Measurements from ENCODE around the gene SYF2. TPM values are rescaled to one million over a fixed set of nuclear protein-coding genes. Genes with fewer than 3 reads are reported as not detected.

SYF2 gene
- total and polyA plus RNA-seq, 2 experiments from 2014 or later = 24.6 to 82.6 TPM

- peaks cover 13% of the 10 kb centered on the region for H3K4me1 Mint-ChIP-seq
- DNase-seq (ENCODE audit: low spot score) (peak; percentile 91), ATAC-seq (peak; percentile 96)
- H4K20me1 ChIP-seq (replicated peaks; ENCODE audit: insufficient read depth) = peaks cover 2% of the 10 kb centered on the region; the same call in 1 of the 2 replicates
- no peak overlapping the region for H3K4me3 Mint-ChIP-seq
- peaks cover 5% of the 10 kb centered on the region for H3K4me1 ChIP-seq (ENCODE audit: insufficient read depth)
- TF ChIP-seq ZNF331 (CRISPR knock-in tag; IDR thresholded peaks at IDR 0.05; ENCODE audit: low read depth) = no peak
- TF ChIP-seq ZNF114 (CRISPR knock-in tag; IDR thresholded peaks at IDR 0.05) = no peak
- no peak; the same call in 1 of the 2 replicates for TF ChIP-seq POLR2AphosphoS5 (IDR thresholded peaks at IDR 0.05; ENCODE audit: low read depth)
- H2AFZ ChIP-seq = no peak overlapping the region
- peak overlapping the region; percentile 93 for H3K27ac ChIP-seq (ENCODE audit: low read depth)
- no peaks in the 10 kb centered on the region for H3K9me2 ChIP-seq (ENCODE audit: insufficient read depth)
- H3K27ac Mint-ChIP-seq = no peak overlapping the region; the same call in 1 of the 2 replicates
- peak overlapping the region; percentile 86 for H3K4me2 ChIP-seq
- peak overlapping the region; percentile 80 for H3K4me3 ChIP-seq
- peaks cover 4% of the 10 kb centered on the region for H3K27me3 Mint-ChIP-seq (ENCODE audit: insufficient read depth, low read depth, poor library complexity)
- H3F3A ChIP-seq (replicated peaks; ENCODE audit: low read depth) = no peaks in the 10 kb centered on the region
- H3K9me3 Mint-ChIP-seq = no peaks in the 10 kb centered on the region
- peaks cover 26% of the 10 kb centered on the region for H3K36me3 Mint-ChIP-seq (ENCODE audit: low read depth)
- H3K79me2 ChIP-seq (replicated peaks; ENCODE audit: insufficient read depth) = peaks cover 46% of the 10 kb centered on the region
- H3K36me3 ChIP-seq (ENCODE audit: insufficient read depth) = peaks cover 13% of the 10 kb centered on the region
- H3K27me3 ChIP-seq (ENCODE audit: insufficient read depth) = no peaks in the 10 kb centered on the region
These were observed 823 bp upstream of the SYF2 start for GRCh38 chr1:25232866-25233784.

GRCh38 chr1:25223471-25223870, 8.8 kb downstream of the SYF2 start:
- Histone ChIP-seq H3K4me3 (no peak overlapping the region), H3K27me3 (ENCODE audit: insufficient read depth) (no peaks in the 10 kb centered on the region), H2AFZ (no peak overlapping the region), H3K4me2 (no peak overlapping the region), H3K9me2 (ENCODE audit: insufficient read depth) (no peaks in the 10 kb centered on the region), H3K79me2 (replicated peaks; ENCODE audit: insufficient read depth) (no peaks in the 10 kb centered on the region), H3K36me3 (ENCODE audit: insufficient read depth) (peaks cover 34% of the 10 kb centered on the region), H3F3A (replicated peaks; ENCODE audit: low read depth) (no peaks in the 10 kb centered on the region), H4K20me1 (replicated peaks; ENCODE audit: insufficient read depth) (0 out of 2 replicates have a peak, but pooled peaks cover 3% of the 10 kb centered on the region), H3K4me1 (ENCODE audit: insufficient read depth) (no peaks in the 10 kb centered on the region), H3K27ac (ENCODE audit: low read depth) (no peak overlapping the region)
- TF ChIP-seq CTCF (conservative IDR thresholded peaks at IDR 0.05; ENCODE audit: low read depth in 2 of 2) (no peak), EZH2 (IDR thresholded peaks at IDR 0.05; ENCODE audit: low read depth, unreplicated experiment) (no peak), NANOG (IDR thresholded peaks at IDR 0.05; ENCODE audit: borderline replicate concordance) (no peak), POLR2AphosphoS5 (IDR thresholded peaks at IDR 0.05; ENCODE audit: low read depth) (no peak), EZH2phosphoT487 (IDR thresholded peaks at IDR 0.05; ENCODE audit: unreplicated experiment) (no peak)
- Mint-ChIP-seq H3K27ac (no peak overlapping the region), H3K9me3 (no peaks in the 10 kb centered on the region), H3K4me1 (no peaks in the 10 kb centered on the region), H3K27me3 (ENCODE audit: insufficient read depth, low read depth, poor library complexity) (no peaks in the 10 kb centered on the region), H3K4me3 (no peak overlapping the region), H3K36me3 (ENCODE audit: low read depth) (peaks cover 52% of the 10 kb centered on the region)
- ATAC-seq (no peak), DNase-seq (ENCODE audit: low spot score) (no peak)

- H3K27me3 ChIP-seq (ENCODE audit: insufficient read depth) = no peaks in the 10 kb centered on the region
- 0 out of 2 replicates have a peak, but pooled peaks cover 3% of the 10 kb centered on the region for H4K20me1 ChIP-seq (replicated peaks; ENCODE audit: insufficient read depth)
- no peak overlapping the region for H3K4me3 ChIP-seq
- no peak overlapping the region for H3K27ac ChIP-seq (ENCODE audit: low read depth)
- Mint-ChIP-seq H3K27ac (no peak overlapping the region), H3K36me3 (ENCODE audit: low read depth) (peaks cover 47% of the 10 kb centered on the region), H3K27me3 (ENCODE audit: insufficient read depth, low read depth, poor library complexity) (no peaks in the 10 kb centered on the region), H3K4me3 (no peak overlapping the region), H3K9me3 (no peaks in the 10 kb centered on the region), H3K4me1 (no peaks in the 10 kb centered on the region)
- ATAC-seq (no peak), DNase-seq (ENCODE audit: low spot score) (no peak)
- no peaks in the 10 kb centered on the region for H3K79me2 ChIP-seq (replicated peaks; ENCODE audit: insufficient read depth)
- no peak for TF ChIP-seq STAT1 (IDR thresholded peaks at IDR 0.05; ENCODE audit: unreplicated experiment)
- no peak for TF ChIP-seq CTCF (conservative IDR thresholded peaks at IDR 0.05; ENCODE audit: low read depth in 2 of 2)
- TF ChIP-seq REST (IDR thresholded peaks at IDR 0.05; ENCODE audit: unreplicated experiment) = no peak
- peaks cover 25% of the 10 kb centered on the region for H3K36me3 ChIP-seq (ENCODE audit: insufficient read depth)
- no peaks in the 10 kb centered on the region for H3F3A ChIP-seq (replicated peaks; ENCODE audit: low read depth)
- H3K4me2 ChIP-seq = no peak overlapping the region
- H2AFZ ChIP-seq = no peak overlapping the region
- no peaks in the 10 kb centered on the region for H3K4me1 ChIP-seq (ENCODE audit: insufficient read depth)
- no peaks in the 10 kb centered on the region for H3K9me2 ChIP-seq (ENCODE audit: insufficient read depth)
These were observed 9.7 kb downstream of the SYF2 start for GRCh38 chr1:25222606-25223005.
